Measurements from ENCODE around the gene PAPSS1.
A peak's percentile ranks its signal among the peaks of the same experiment; 100 is the strongest.

PAPSS1 gene

GRCh38 chr4:107719922-107720722 lies at the start of gene PAPSS1:
Gene PAPSS1 (minus strand): TSS chr4:107720234. CDS start chr4:107720179, 55 bp downstream.
- peak within 1 kb of the TSS; percentile 93 for H3K27ac ChIP-seq
- TF ChIP-seq ZFX (IDR thresholded peaks at IDR 0.05; ENCODE audit: borderline replicate concordance) = no peak

- no peak overlapping the region for H3K27ac ChIP-seq
- TF ChIP-seq, protein P1, sequence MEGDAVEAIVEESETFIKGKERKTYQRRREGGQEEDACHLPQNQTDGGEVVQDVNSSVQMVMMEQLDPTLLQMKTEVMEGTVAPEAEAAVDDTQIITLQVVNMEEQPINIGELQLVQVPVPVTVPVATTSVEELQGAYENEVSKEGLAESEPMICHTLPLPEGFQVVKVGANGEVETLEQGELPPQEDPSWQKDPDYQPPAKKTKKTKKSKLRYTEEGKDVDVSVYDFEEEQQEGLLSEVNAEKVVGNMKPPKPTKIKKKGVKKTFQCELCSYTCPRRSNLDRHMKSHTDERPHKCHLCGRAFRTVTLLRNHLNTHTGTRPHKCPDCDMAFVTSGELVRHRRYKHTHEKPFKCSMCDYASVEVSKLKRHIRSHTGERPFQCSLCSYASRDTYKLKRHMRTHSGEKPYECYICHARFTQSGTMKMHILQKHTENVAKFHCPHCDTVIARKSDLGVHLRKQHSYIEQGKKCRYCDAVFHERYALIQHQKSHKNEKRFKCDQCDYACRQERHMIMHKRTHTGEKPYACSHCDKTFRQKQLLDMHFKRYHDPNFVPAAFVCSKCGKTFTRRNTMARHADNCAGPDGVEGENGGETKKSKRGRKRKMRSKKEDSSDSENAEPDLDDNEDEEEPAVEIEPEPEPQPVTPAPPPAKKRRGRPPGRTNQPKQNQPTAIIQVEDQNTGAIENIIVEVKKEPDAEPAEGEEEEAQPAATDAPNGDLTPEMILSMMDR (IDR thresholded peaks at IDR 0.05) = peak; percentile 43
- TF ChIP-seq ZFX (IDR thresholded peaks at IDR 0.05; ENCODE audit: borderline replicate concordance) = no peak
Observed at GRCh38 chr4:107760281-107760947, 40.4 kb upstream of the PAPSS1 start.

DNA sequence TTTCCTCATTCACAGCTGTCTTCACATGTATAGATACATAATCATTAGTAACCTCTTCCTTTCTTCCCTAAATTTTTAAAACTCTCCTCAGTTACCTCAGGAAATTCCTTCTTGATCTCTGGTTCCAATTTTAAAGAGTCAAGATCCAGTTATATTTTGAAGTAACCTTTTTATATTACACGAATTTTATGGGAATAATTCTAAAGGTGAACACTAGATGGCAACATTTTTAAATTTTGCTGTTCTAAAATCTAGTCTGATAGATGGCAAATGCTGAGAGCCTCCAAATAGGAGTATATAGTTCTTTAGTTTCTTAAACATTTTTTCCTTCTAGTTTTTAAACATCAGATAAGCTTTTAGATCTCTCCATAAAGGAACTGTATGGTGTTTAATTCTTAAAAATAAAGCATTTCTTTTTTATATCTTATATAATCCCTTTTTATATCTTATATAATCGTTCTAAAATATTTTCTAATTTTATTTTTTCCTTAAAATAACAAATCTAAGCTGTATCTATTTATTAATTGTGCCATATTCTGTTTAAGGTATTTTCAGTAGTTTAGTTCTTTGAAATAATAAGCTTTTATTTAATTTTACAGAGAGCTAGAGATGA lies 37.9 kb upstream of the PAPSS1 start:
- H3K27ac ChIP-seq = no peak overlapping the region
- TF ChIP-seq, protein P1 (IDR thresholded peaks at IDR 0.05) = peak; percentile 73
- TF ChIP-seq ZFX (IDR thresholded peaks at IDR 0.05; ENCODE audit: borderline replicate concordance) = no peak

DNA sequence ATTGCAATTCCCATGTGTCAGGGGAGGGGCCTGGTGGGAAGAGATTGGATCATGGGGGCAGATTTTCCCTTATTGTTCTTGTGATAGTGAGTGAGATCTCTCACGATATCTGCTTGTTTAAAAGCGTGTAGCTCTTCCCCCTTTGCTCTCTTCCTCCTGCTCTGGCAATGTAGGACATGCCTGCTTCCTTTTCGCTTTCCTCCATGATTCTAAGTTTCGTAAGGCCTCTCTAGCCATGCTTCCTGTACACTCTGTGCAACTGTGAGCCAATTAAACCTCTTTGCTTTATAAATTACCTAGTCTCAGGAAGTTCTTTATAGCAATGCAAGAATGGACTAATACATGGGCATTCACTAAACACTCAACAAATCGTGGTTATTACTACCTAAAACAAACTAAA lies 37.2 kb upstream of the PAPSS1 start:
- TF ChIP-seq, protein P1 (IDR thresholded peaks at IDR 0.05) = no peak
- TF ChIP-seq ZFX (IDR thresholded peaks at IDR 0.05; ENCODE audit: borderline replicate concordance) = no peak
- no peak overlapping the region for H3K27ac ChIP-seq

DNA sequence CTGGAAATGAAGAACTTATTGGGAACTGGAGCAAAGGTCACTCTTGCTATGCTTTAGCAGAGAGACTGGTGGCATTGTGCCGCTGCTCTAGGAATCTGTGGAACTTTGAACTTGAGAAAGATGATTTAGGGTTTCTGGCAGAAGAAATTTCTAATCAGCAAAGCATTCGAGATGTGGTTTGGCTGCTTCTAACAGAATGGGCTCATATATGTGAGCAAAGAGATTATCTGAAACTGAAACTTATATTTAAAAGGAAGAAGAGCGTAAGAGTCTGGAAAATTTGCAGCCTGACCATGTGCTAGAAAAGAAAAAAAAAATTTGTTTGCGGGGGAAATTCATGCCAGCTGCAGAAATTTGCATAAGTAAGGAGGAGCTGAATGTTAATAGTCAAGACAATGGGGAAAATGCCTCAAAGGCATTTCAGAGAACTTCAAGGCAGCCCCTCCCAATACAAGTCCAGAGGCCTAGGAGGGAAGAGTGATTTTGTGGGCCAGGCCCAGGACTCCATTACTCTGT lies 35.9 kb upstream of the PAPSS1 start:
- no peak for TF ChIP-seq ZFX (IDR thresholded peaks at IDR 0.05; ENCODE audit: borderline replicate concordance)
- TF ChIP-seq, protein P1 (IDR thresholded peaks at IDR 0.05) = no peak

GRCh38 chr4:107751670-107752069 lies 31.6 kb upstream of the PAPSS1 start:
- no peak for TF ChIP-seq ZFX (IDR thresholded peaks at IDR 0.05; ENCODE audit: borderline replicate concordance)
- no peak overlapping the region for H3K27ac ChIP-seq

More for the DNA sequence above, 35.9 kb upstream of the PAPSS1 start:
- H3K27ac ChIP-seq = no peak overlapping the region

GRCh38 chr4:107747748-107748486 lies 27.9 kb upstream of the PAPSS1 start:
- TF ChIP-seq, protein P1 (IDR thresholded peaks at IDR 0.05) = no peak
- TF ChIP-seq ZFX (IDR thresholded peaks at IDR 0.05; ENCODE audit: borderline replicate concordance) = no peak

More at GRCh38 chr4:107747748-107748486, 27.9 kb upstream of the PAPSS1 start:
- H3K27ac ChIP-seq = no peak overlapping the region
